ENCODE data around the gene WNT1. TPM values are rescaled to one million over a fixed set of nuclear protein-coding genes. Genes with fewer than 3 reads are reported as not detected.

The WNT1 gene
- total RNA-seq, 1 experiment from 2014 or later = not detected

- CTCF ChIA-PET = interaction anchor here (0.6 to 1.0 kb wide), 7 partner anchors 15 to 91 kb away, joined by 3 to 5 read pairs (median 3); partner anchors contain the start of genes DDN and RHEBL1
- no peaks in the 10 kb centered on the region for H3K9me3 Mint-ChIP-seq (ENCODE audit: low read depth, unreplicated experiment)
- DNase-seq = peak; percentile 10
Observed at GRCh38 chr12:49017891-49018260, 39.8 kb downstream of the WNT1 start.

GRCh38 chr12:49018261-49019119 is 40.4 kb downstream of the WNT1 start, which contains the start of gene PRKAG1:
TSS of gene PRKAG1 (minus strand) at chr12:49018776. CDS start at chr12:49018740, 36 bp downstream.
- peaks cover 39% of the 10 kb centered on the region for H3K36me3 Mint-ChIP-seq (ENCODE audit: insufficient read depth, unreplicated experiment)
- CTCF ChIA-PET = interaction anchor here (0.6 to 1.0 kb wide), 7 partner anchors 14 to 92 kb away, joined by 3 to 5 read pairs (median 3); partner anchors contain the start of genes DDN and RHEBL1

More at GRCh38 chr12:49017891-49018260, 39.8 kb downstream of the WNT1 start:
- Mint-ChIP-seq H3K4me3 (ENCODE audit: low read depth, unreplicated experiment) (peak overlapping the region; percentile 87), H3K4me1 (ENCODE audit: low read depth, unreplicated experiment) (peaks cover 15% of the 10 kb centered on the region), H3K36me3 (ENCODE audit: insufficient read depth, unreplicated experiment) (peaks cover 35% of the 10 kb centered on the region), H3K27me3 (ENCODE audit: unreplicated experiment) (no peaks in the 10 kb centered on the region), H3K27ac (ENCODE audit: unreplicated experiment) (peak overlapping the region; percentile 86)
- no TSS peak for BruUV-seq (replicated peaks)
- no peak for TF ChIP-seq CTCF (IDR thresholded peaks at IDR 0.05; ENCODE audit: unreplicated experiment)
- intact Hi-C loops (cut with micrococcal nuclease; ENCODE audit: unreplicated experiment) = no loop called here

GRCh38 chr12:49019120-49019430 is 41.0 kb downstream of the WNT1 start:
- H3K4me1 Mint-ChIP-seq (ENCODE audit: low read depth, unreplicated experiment) = peaks cover 15% of the 10 kb centered on the region
- TSS peak; percentile 96 for BruUV-seq (replicated peaks)
- no peak for TF ChIP-seq CTCF (IDR thresholded peaks at IDR 0.05; ENCODE audit: unreplicated experiment)
- H3K9me3 Mint-ChIP-seq (ENCODE audit: low read depth, unreplicated experiment) = no peaks in the 10 kb centered on the region
- DNase-seq = no peak
- intact Hi-C loops (cut with micrococcal nuclease; ENCODE audit: unreplicated experiment) = no loop called here
- peaks cover 45% of the 10 kb centered on the region for H3K36me3 Mint-ChIP-seq (ENCODE audit: insufficient read depth, unreplicated experiment)
- CTCF ChIA-PET = interaction anchor here (0.6 to 1.1 kb wide), 2 partner anchors 38 to 69 kb away, joined by 4 read pairs; no protein-coding TSS in a partner anchor
- H3K4me3 Mint-ChIP-seq (ENCODE audit: low read depth, unreplicated experiment) = peak overlapping the region; percentile 87
- no peaks in the 10 kb centered on the region for H3K27me3 Mint-ChIP-seq (ENCODE audit: unreplicated experiment)
- peak overlapping the region; percentile 86 for H3K27ac Mint-ChIP-seq (ENCODE audit: unreplicated experiment)

More at GRCh38 chr12:49018261-49019119, 40.4 kb downstream of the WNT1 start, which contains the start of gene PRKAG1:
- peak; percentile 33 for TF ChIP-seq CTCF (IDR thresholded peaks at IDR 0.05; ENCODE audit: unreplicated experiment)
- Mint-ChIP-seq H3K4me3 (ENCODE audit: low read depth, unreplicated experiment) (peak within 1 kb of the TSS; percentile 87), H3K27ac (ENCODE audit: unreplicated experiment) (peak within 1 kb of the TSS; percentile 86), H3K4me1 (ENCODE audit: low read depth, unreplicated experiment) (peaks cover 15% of the 10 kb centered on the region), H3K9me3 (ENCODE audit: low read depth, unreplicated experiment) (no peaks in the 10 kb centered on the region), H3K27me3 (ENCODE audit: unreplicated experiment) (no peaks in the 10 kb centered on the region)
- DNase-seq = peak; percentile 92
- TSS peak; percentile 56 for BruUV-seq (replicated peaks)
- intact Hi-C loops (cut with micrococcal nuclease; ENCODE audit: unreplicated experiment) = no loop called here

GRCh38 chr12:49019443-49020324 is 41.6 kb downstream of the WNT1 start:
- BruUV-seq (replicated peaks) = no TSS peak
- intact Hi-C loops (cut with micrococcal nuclease; ENCODE audit: unreplicated experiment) = no loop called here
- TF ChIP-seq CTCF (IDR thresholded peaks at IDR 0.05; ENCODE audit: unreplicated experiment) = peak; percentile 14
- H3K9me3 Mint-ChIP-seq (ENCODE audit: low read depth, unreplicated experiment) = no peaks in the 10 kb centered on the region
- CTCF ChIA-PET = interaction anchor here (0.6 to 1.1 kb wide), 2 partner anchors 38 to 68 kb away, joined by 4 read pairs; no protein-coding TSS in a partner anchor
- DNase-seq = peak; percentile 46
- H3K27ac Mint-ChIP-seq (ENCODE audit: unreplicated experiment) = peak overlapping the region; percentile 86
- H3K27me3 Mint-ChIP-seq (ENCODE audit: unreplicated experiment) = no peaks in the 10 kb centered on the region
- peaks cover 15% of the 10 kb centered on the region for H3K4me1 Mint-ChIP-seq (ENCODE audit: low read depth, unreplicated experiment)
- peak overlapping the region; percentile 87 for H3K4me3 Mint-ChIP-seq (ENCODE audit: low read depth, unreplicated experiment)
- peaks cover 47% of the 10 kb centered on the region for H3K36me3 Mint-ChIP-seq (ENCODE audit: insufficient read depth, unreplicated experiment)

All from Calu3 (cell line).